ENCODE results near the gene POMGNT1.

Gene POMGNT1

GRCh38 chr1:46181343-46182260 lies 16.6 kb downstream of the POMGNT1 start:
- DNase-seq = no peak

- no peak for DNase-seq
Measured at GRCh38 chr1:46180082-46180616, 18.1 kb downstream of the POMGNT1 start.

GRCh38 chr1:46179138-46180081 lies 18.8 kb downstream of the POMGNT1 start:
- peak; percentile 47 for DNase-seq

GRCh38 chr1:46176211-46176865 lies 21.9 kb downstream of the POMGNT1 start, which contains the start of gene P3R3URF:
Gene P3R3URF (minus strand): TSS chr1:46176488. CDS start chr1:46176471, 17 bp downstream.
- DNase-seq = no peak

GRCh38 chr1:46175243-46175642 lies 23.0 kb downstream of the POMGNT1 start:
- no peak for DNase-seq

GRCh38 chr1:46174448-46175231 lies 23.6 kb downstream of the POMGNT1 start, which contains the start of gene TSPAN1:
Gene TSPAN1 (plus strand): TSS chr1:46175087. CDS start chr1:46181108, 6,021 bp downstream.
- no peak for DNase-seq

- DNase-seq = no peak
Measured at GRCh38 chr1:46173361-46173856, 24.8 kb downstream of the POMGNT1 start.

- no peak for DNase-seq
Measured at GRCh38 chr1:46172321-46172720, 25.9 kb downstream of the POMGNT1 start.

GRCh38 chr1:46171871-46172270 lies 26.4 kb downstream of the POMGNT1 start:
- DNase-seq = no peak

- DNase-seq = no peak
Measured at GRCh38 chr1:46171351-46171750, 26.9 kb downstream of the POMGNT1 start.

GRCh38 chr1:46169811-46170454 lies 28.3 kb downstream of the POMGNT1 start:
- DNase-seq = no peak

GRCh38 chr1:46168477-46168876 lies 29.8 kb downstream of the POMGNT1 start:
- no peak for DNase-seq

GRCh38 chr1:46166521-46167462 lies 31.4 kb downstream of the POMGNT1 start:
- DNase-seq = no peak

GRCh38 chr1:46160212-46160611 lies 38.0 kb downstream of the POMGNT1 start:
- DNase-seq = no peak

- no peak for DNase-seq
Measured at GRCh38 chr1:46159516-46159915, 38.7 kb downstream of the POMGNT1 start.

GRCh38 chr1:46158312-46159281 lies 39.6 kb downstream of the POMGNT1 start:
- DNase-seq = no peak

- no peak for DNase-seq
Measured at GRCh38 chr1:46157916-46158311, 40.3 kb downstream of the POMGNT1 start.

GRCh38 chr1:46153732-46154131 lies 44.5 kb downstream of the POMGNT1 start:
- DNase-seq = no peak
